Endothelial cell of umbilical vein (primary cell): ENCODE measurements around the gene GSKIP. TPM values are rescaled to one million over a fixed set of nuclear protein-coding genes. Genes with fewer than 3 reads are reported as not detected.

Source experiments
- BruUV-seq: library from RNA; stranded (reverse); fragments of 400-500 nt; replicated peaks from 2 replicates; lab custom pipeline; 2021; lab: Mats Ljungman, UMichigan
- CTCF ChIA-PET: fragments of 300-600, 350-600 bp; sonication (Branson Sonifier 250); formaldehyde crosslinking; loops from one replicate; lab custom pipeline; 2021; ENCODE audit warnings: antibody characterized with exemption, inconsistent platforms; lab: Charles Lee
- POLR2A ChIA-PET: fragments of 300-600, 350-600 bp; sonication (Branson Sonifier 250); formaldehyde crosslinking; loops from one replicate; lab custom pipeline; 2021; ENCODE audit warnings: antibody characterized with exemption, inconsistent platforms; lab: Charles Lee
- DNase-seq: peaks from one replicate; pipeline ENCODE4 v3.0.0-alpha.2; 2011; ENCODE audit warnings: low read depth, low spot score
- FAIRE-seq: peaks from 2 replicates; lab custom pipeline; 2011; peaks lifted over from hg19 to GRCh38; lab: Jason Lieb, UNC
- H2AFZ ChIP-seq: 2 replicates; pipeline ENCODE4 v1.6.0; 2012; ENCODE audit warnings: low read depth, low read length, control low read depth, inconsistent platforms
- H3K27ac ChIP-seq: 2 replicates; pipeline ENCODE4 v1.5.1; 2011; ENCODE audit warnings: low read depth, mild to moderate bottlenecking, control low read depth, low read length, moderate library complexity; ENCODE audit not compliant: insufficient read depth
- H3K27me3 ChIP-seq, 2 experiments: 2 replicates each; pipeline versions ENCODE4 v1.6.0 to v1.6.1; 2011; ENCODE audit warnings: low read length in 2 of 2, mixed read lengths in 1 of 2; ENCODE audit not compliant: control insufficient read depth in 2 of 2, insufficient read depth in 2 of 2
- H3K36me3 ChIP-seq, 2 experiments: 2 replicates in 1 of 2; 3 replicates in 1 of 2; pipeline ENCODE4 v1.5.1; 2011; ENCODE audit warnings: low read length in 2 of 2, mild to moderate bottlenecking in 1 of 2, moderate library complexity in 1 of 2; ENCODE audit not compliant: control insufficient read depth in 2 of 2, insufficient read depth in 2 of 2; ENCODE audit errors: extremely low read depth in 1 of 2
- H3K4me1 ChIP-seq: 3 replicates; pipeline ENCODE4 v1.5.1; 2011; ENCODE audit warnings: mild to moderate bottlenecking, low read length; ENCODE audit not compliant: control insufficient read depth, insufficient read depth; ENCODE audit errors: extremely low read depth
- H3K4me2 ChIP-seq: 2 replicates; pipeline ENCODE4 v1.6.1; 2011; ENCODE audit warnings: low read length, control low read depth, mixed read lengths; ENCODE audit not compliant: insufficient read depth
- H3K4me3 ChIP-seq, 3 experiments: fragments of 200-600 bp in 1 of 3; sonication (generic), shearing (Covaris generic) in 1 of 3; replicated peaks in 1 of 3; 2 replicates each; pipeline ENCODE4 v1.5.1; 2011 to 2016; ENCODE audit warnings: control low read depth in 3 of 3, low read length in 3 of 3, mild to moderate bottlenecking in 2 of 3, inconsistent platforms in 1 of 3, low read depth in 1 of 3, moderate library complexity in 1 of 3; ENCODE audit not compliant: insufficient read depth in 1 of 3
- H3K79me2 ChIP-seq: 2 replicates; pipeline ENCODE4 v1.6.0; 2012; ENCODE audit warnings: low read length, inconsistent platforms; ENCODE audit not compliant: control insufficient read depth, insufficient read depth
- H3K9ac ChIP-seq: replicated peaks from 2 replicates; pipeline ENCODE3; 2011; ENCODE audit warnings: low read length, control low read depth; ENCODE audit not compliant: insufficient read depth; ENCODE audit errors: extremely low read depth
- H3K9me1 ChIP-seq: replicated peaks from 3 replicates; pipeline ENCODE4 v1.6.0; 2011; ENCODE audit warnings: mild to moderate bottlenecking, low read length; ENCODE audit not compliant: control insufficient read depth, insufficient read depth; ENCODE audit errors: extremely low read depth
- H3K9me3 ChIP-seq: replicated peaks from 2 replicates; pipeline ENCODE4 v1.5.1; 2012; ENCODE audit warnings: low read length, inconsistent platforms; ENCODE audit not compliant: control insufficient read depth, insufficient read depth
- H4K20me1 ChIP-seq: replicated peaks from 2 replicates; pipeline ENCODE3; 2011; ENCODE audit warnings: mild to moderate bottlenecking, low read length; ENCODE audit not compliant: control insufficient read depth, insufficient read depth; ENCODE audit errors: extremely low read depth
- CTCF ChIP-seq, 2 donors: IDR thresholded peaks; 1 replicate in 1 of 2; 2 replicates in 1 of 2; pipeline ENCODE4 v1.5.1; 2011; ENCODE audit warnings: low read length in 2 of 2, mild to moderate bottlenecking in 2 of 2, moderate library complexity in 2 of 2, control low read depth in 1 of 2, inconsistent platforms in 1 of 2, low read depth in 1 of 2; ENCODE audit not compliant: insufficient read depth in 1 of 2; ENCODE audit errors: extremely low read depth in 1 of 2
- EZH2 ChIP-seq: IDR thresholded peaks from 2 replicates; pipeline ENCODE4 v1.6.1; 2012; ENCODE audit warnings: borderline replicate concordance, low read depth, mild to moderate bottlenecking, moderate library complexity, low read length, inconsistent platforms; ENCODE audit not compliant: severe bottlenecking
- FOS ChIP-seq: IDR thresholded peaks from 2 replicates; pipeline ENCODE4 v1.6.1; 2011; ENCODE audit warnings: mild to moderate bottlenecking, low read length, moderate library complexity, borderline replicate concordance; ENCODE audit not compliant: insufficient read depth
- GATA2 ChIP-seq: IDR thresholded peaks from 2 replicates; pipeline ENCODE4 v1.7.0; 2011; ENCODE audit warnings: low read depth, mild to moderate bottlenecking, moderate library complexity, mixed read lengths, low read length; ENCODE audit not compliant: insufficient read length, insufficient read depth
- JUN ChIP-seq: IDR thresholded peaks from 2 replicates; pipeline ENCODE4 v1.6.1; 2011; ENCODE audit warnings: borderline replicate concordance, low read depth; ENCODE audit not compliant: insufficient read length, insufficient read depth
- MAX ChIP-seq: IDR thresholded peaks from 2 replicates; pipeline ENCODE4 v1.6.1; 2011; ENCODE audit not compliant: insufficient read depth, insufficient read length
- MYC ChIP-seq: IDR thresholded peaks from one replicate; pipeline ENCODE4 v1.6.1; 2011; ENCODE audit warnings: mild to moderate bottlenecking, low read depth, low read length
- POLR2A ChIP-seq: IDR thresholded peaks from 2 replicates; pipeline ENCODE4 v1.6.1; 2012; ENCODE audit warnings: low read depth, mild to moderate bottlenecking, control low read depth, low read length
- POLR2AphosphoS5 ChIP-seq: IDR thresholded peaks from 2 replicates; pipeline ENCODE4 v1.6.1; 2012; ENCODE audit warnings: low read depth, mild to moderate bottlenecking, control low read depth, low read length, moderate library complexity; ENCODE audit not compliant: insufficient read depth
- dilution Hi-C: fragments of 300-500 bp; cut with MboI; formaldehyde crosslinking; loops from one replicate; pipeline ENCODE4 v1.15.0; 2019; ENCODE audit warnings: low sequenced_read_pairs; ENCODE audit not compliant: extremely low pct_ligation_motif_present
- intact Hi-C: fragments of 100-400 bp; cut with micrococcal nuclease; formaldehyde crosslinking; loops from one replicate; pipeline ENCODE4 v1.10.0; 2022
- polyA plus RNA-seq, 4 experiments: library from polyadenylated mRNA; depleted of rRNA in 3 of 4; stranded (reverse) in 3 of 4; unstranded in 1 of 4; fragments of >200 nt; gene quantifications; 2 replicates each; pipeline versions ENCODE4 v1.2.1 to v1.2.3, GENCODE V29; 2011 to 2012; ENCODE audit warnings: missing spikeins in 1 of 4
- total RNA-seq: library from RNA; stranded (reverse); gene quantifications from 2 replicates; pipeline ENCODE4 v1.2.3, GENCODE V29; 2021

Gene GSKIP
- total and polyA plus RNA-seq, 2 donors (not counting 3 experiments of a cell fraction or from before 2014, with no cell fraction given) = 9.2 to 15.9 TPM

- Histone ChIP-seq H3K4me3 (no peak overlapping the region), H3K27ac (no peak overlapping the region), H3K36me3 (no peaks in the 10 kb centered on the region), H4K20me1 (no peaks in the 10 kb centered on the region), H3K4me2 (no peak overlapping the region), H3K79me2 (peaks cover 15% of the 10 kb centered on the region), H3K9me1 (no peaks in the 10 kb centered on the region), H2AFZ (no peak overlapping the region), H3K27me3 (no peaks in the 10 kb centered on the region), H3K9ac (no peak overlapping the region), H3K9me3 (no peaks in the 10 kb centered on the region), H3K4me1 (no peaks in the 10 kb centered on the region)
- ChIA-PET POLR2A (no interaction called here), CTCF (no interaction called here)
- BruUV-seq = no TSS peak
- DNase-seq (no peak), FAIRE-seq (no peak)
- TF ChIP-seq MYC (no peak), POLR2AphosphoS5 (no peak), JUN (no peak), EZH2 (no peak), CTCF (IDR thresholded peaks at IDR 0.05; ENCODE audit: extremely low read depth in 1 of 2, insufficient read depth in 1 of 2, low read depth in 1 of 2, low read length in 2 of 2) (no peak), POLR2A (no peak), MAX (no peak), GATA2 (no peak), FOS (no peak)
- dilution Hi-C loops (no loop called here), intact Hi-C loops (no loop called here)
These were observed 7.2 kb downstream of the GSKIP start for GRCh38 chr14:96370528-96370927.
